Stimulated activated CD4-positive, alpha-beta T cell treated with anti-CD3 and anti-CD28 coated beads, Interleukin-4, amount 100 ng/mL, for 4 hours (primary cell): ENCODE measurements around the gene INPP4B.
A peak's percentile ranks its signal among the peaks of the same experiment; 100 is the strongest.
"Not testable (repeated sequence)": the region's sequence is repeated elsewhere in the genome, so short reads cannot be mapped to it uniquely, and the experiment has no call there.

ENCODE experiments used
- DNase-seq, 2 experiments: peaks; one replicate each; pipeline ENCODE4 v3.0.0-alpha.2; 2020

Gene INPP4B

GRCh38 chr4:142405695-142406498 is 440.2 kb downstream of the INPP4B start:
- DNase-seq = no peak

GRCh38 chr4:142405021-142405694 is 440.9 kb downstream of the INPP4B start:
- DNase-seq = peak; percentile 47 to 51

GRCh38 chr4:142404191-142404611 is 441.9 kb downstream of the INPP4B start:
- peak in 1 of 2 experiments; percentile 36 for DNase-seq

GRCh38 chr4:142402900-142403299 is 443.2 kb downstream of the INPP4B start:
- no peak for DNase-seq

- no peak for DNase-seq
Measured at GRCh38 chr4:142402156-142402555, 443.9 kb downstream of the INPP4B start.

GRCh38 chr4:142397364-142397991 is 448.6 kb downstream of the INPP4B start:
- DNase-seq = not testable (repeated sequence)

- DNase-seq = no peak
Measured at GRCh38 chr4:142396279-142396678, 449.8 kb downstream of the INPP4B start.

GRCh38 chr4:142393127-142393526 is 453.0 kb downstream of the INPP4B start:
- no peak for DNase-seq

- DNase-seq = no peak
Measured at GRCh38 chr4:142386856-142387255, 459.2 kb downstream of the INPP4B start.

- DNase-seq = no peak
Measured at GRCh38 chr4:142386449-142386848, 459.7 kb downstream of the INPP4B start.

GRCh38 chr4:142383800-142384470 is 462.2 kb downstream of the INPP4B start:
- no peak for DNase-seq

GRCh38 chr4:142383354-142383753 is 462.7 kb downstream of the INPP4B start:
- DNase-seq = no peak

GRCh38 chr4:142380052-142380602 is 466.0 kb downstream of the INPP4B start:
- DNase-seq = no peak

GRCh38 chr4:142379277-142380051 is 466.6 kb downstream of the INPP4B start:
- no peak for DNase-seq

GRCh38 chr4:142378179-142378578 is 467.9 kb downstream of the INPP4B start:
- no peak for DNase-seq

GRCh38 chr4:142377342-142378091 is 468.6 kb downstream of the INPP4B start:
- no peak for DNase-seq

- DNase-seq = no peak
Measured at GRCh38 chr4:142376204-142376603, 469.9 kb downstream of the INPP4B start.

- no peak for DNase-seq
Measured at GRCh38 chr4:142373610-142374009, 472.5 kb downstream of the INPP4B start.

- DNase-seq = no peak
Measured at GRCh38 chr4:142372530-142373260, 473.4 kb downstream of the INPP4B start.

- no peak for DNase-seq
Measured at GRCh38 chr4:142369141-142369540, 477.0 kb downstream of the INPP4B start.
